NCI-H2171 (cell line): Measurements from ENCODE around the gene PGLYRP4.
"Not testable (repeated sequence)": the region's sequence is repeated elsewhere in the genome, so short reads cannot be mapped to it uniquely, and the experiment has no call there.

Experiments used
- DNase-seq: peaks from one replicate; lab custom pipeline; 2025; lab: John Stamatoyannopoulos, UW

Gene PGLYRP4

DNA sequence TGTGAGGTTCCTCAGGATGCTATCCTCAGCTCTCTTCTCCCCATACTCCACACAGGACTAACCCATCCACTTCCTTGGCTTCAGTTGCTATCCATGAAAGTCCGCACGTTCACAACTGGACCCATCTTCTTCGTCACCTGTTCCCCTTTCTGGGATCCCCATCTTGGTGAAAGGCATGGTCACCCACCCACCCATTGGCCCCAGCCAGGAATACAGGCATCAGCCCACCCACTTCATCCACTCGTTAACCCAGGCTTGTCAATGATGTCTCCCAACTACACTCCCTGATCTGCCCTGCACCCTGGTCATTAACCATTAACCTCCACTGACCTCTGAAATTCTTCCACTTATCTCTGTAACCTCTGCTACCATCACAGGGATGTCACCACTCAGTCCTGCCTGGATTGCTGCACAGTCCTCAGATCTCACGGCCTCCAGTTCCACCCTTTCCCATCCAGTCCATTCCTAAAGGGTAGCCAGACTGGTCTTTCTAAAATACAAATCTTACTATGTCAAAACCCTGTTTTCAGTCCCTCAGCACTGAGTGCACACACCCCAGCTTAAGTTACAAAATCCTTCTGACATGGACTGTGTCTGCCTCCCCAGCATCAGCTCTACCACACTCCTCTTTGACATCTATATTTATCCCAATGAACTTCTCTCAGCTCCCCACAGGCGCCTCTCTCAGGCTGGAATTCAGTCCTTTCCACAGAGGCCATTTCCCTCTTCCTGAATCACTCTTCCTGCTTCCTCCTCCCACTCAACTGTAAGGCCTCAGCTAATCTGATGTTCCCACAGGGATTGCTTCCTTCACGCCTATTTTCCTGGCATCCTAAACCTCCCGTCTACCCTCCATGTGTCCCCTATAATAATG, 10.4 kb downstream of the PGLYRP4 start:
- no peak for DNase-seq

GRCh38 chr1:153336650-153337049, 12.0 kb downstream of the PGLYRP4 start:
- no peak for DNase-seq

DNA sequence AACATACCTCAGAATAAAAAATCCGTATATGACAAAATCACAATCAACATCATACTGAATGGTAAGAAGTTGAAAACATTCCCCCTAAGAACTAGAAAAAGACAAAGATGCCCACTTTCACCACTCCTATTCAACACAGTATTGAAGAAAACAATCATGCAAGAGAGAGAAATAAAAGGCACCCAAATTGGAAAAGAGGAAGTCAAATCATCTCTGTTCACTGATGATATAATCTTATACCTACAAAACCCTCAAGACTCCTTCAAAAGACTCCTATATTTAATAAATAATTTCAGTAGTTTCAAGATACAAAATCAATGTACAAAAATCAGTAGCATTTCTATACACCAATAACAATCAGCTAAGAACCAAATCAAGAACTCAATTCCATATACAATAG, 14.7 kb downstream of the PGLYRP4 start:
- no peak for DNase-seq

- no peak for DNase-seq
These were observed 23.7 kb downstream of the PGLYRP4 start for GRCh38 chr1:153324912-153325311.

DNA sequence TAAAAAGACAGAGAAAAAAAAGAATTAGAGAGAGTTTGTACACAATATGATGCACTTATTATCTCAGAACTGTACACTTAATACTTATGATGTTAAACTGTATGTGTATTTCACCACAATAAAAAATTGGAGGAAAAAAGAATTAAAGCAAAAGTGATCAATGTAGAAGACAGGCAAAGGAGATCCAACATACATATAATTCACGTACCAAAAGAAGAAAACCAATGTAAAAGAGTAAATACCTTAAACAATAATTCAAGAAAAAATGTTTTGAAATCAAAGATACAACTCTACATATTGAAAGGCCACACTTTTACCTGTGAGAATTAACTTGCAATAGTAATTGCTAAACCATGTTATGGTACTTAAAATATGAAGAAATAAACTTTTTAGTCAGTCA, 26.1 kb downstream of the PGLYRP4 start:
- no peak for DNase-seq

- DNase-seq, result not testable (repeated sequence)
These were observed 30.5 kb downstream of the PGLYRP4 start for GRCh38 chr1:153318145-153318544.

GRCh38 chr1:153316013-153316412, 32.6 kb downstream of the PGLYRP4 start:
- not testable (repeated sequence) for DNase-seq

- DNase-seq, result not testable (repeated sequence)
These were observed 34.3 kb downstream of the PGLYRP4 start for GRCh38 chr1:153314388-153314787.

DNA sequence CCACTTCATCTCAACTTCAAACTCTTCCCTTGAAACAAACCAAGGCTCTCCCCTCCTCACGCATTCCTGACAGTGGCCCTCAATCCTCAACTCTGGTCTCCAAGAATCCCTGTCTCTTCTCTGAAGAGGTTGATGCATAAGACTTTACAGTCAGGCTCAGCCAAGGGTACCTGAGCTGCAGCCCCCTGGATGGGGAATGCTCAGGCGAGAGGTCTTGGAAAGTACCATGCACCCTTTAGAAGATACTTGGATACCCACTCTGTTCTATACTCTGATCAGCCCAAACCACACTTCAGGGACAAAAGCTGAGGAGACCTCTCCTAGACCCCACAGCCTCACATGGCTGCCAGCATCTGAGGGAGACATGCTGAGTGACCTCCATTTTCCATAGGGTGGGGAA, 35.4 kb downstream of the PGLYRP4 start:
- no peak for DNase-seq

- no peak for DNase-seq
These were observed 36.0 kb downstream of the PGLYRP4 start, which contains the start of gene PGLYRP3 for GRCh38 chr1:153312570-153313186. TSS of gene PGLYRP3 (minus strand) at chr1:153312952. CDS start at chr1:153310665, 2,287 bp downstream.

DNA sequence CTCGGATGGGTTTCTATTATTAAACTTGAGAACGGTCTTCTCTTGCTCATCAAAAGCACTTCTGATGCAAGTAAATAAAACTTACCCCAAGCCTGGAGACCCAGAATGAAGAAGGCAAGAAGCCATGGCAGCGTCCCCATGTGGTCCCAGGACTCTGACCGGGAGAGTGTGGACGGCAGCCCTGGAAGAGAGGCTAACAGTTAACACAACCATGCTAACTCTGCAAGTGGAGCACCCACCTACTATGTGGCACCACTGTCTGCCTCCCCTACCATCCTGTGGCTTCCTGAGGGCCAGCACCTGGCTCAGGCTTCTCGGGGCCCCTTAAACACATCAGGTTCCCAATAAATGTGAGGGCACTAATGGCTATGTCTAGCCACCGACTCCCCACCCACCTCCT, 38.1 kb downstream of the PGLYRP4 start:
- no peak for DNase-seq

DNA sequence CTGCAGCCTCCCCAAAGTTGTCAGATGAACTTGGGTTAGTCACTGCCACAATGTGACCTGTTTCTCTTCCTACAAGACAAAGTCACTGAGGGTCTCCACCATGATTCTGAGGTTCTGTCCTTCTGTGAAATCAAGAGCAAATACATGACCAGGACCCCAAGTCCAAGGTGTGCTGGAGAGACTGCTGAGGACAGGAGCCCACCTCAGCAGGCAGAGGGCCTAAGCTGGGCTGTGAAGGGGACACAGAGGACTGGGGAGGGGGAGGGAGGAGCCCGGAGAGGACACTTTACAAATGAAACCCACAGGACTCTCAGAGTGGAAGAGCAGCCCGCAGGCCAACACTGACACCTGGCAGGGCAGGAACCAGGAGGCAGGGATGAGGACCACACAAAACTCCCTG, 39.2 kb downstream of the PGLYRP4 start:
- DNase-seq, result no peak

DNA sequence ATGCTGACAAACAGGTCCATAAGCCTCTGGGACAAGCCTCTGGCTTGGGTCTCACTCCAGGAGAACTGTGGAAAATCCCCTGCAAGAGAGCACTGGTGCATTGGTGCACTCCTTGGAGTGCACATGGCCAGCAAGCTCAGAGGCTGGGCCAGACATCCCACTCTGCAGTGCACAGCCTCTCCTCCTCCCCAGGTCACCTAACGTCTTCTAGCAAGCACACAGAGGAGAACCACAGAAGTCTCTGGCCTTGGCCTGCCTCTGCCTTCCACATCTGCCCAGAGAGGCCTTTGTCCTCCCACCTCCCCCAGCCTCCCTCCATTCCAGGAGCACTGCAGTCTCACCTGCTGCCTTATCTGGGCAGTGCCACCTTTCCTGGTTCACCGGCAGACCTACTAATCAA, 40.1 kb downstream of the PGLYRP4 start:
- no peak for DNase-seq

DNA sequence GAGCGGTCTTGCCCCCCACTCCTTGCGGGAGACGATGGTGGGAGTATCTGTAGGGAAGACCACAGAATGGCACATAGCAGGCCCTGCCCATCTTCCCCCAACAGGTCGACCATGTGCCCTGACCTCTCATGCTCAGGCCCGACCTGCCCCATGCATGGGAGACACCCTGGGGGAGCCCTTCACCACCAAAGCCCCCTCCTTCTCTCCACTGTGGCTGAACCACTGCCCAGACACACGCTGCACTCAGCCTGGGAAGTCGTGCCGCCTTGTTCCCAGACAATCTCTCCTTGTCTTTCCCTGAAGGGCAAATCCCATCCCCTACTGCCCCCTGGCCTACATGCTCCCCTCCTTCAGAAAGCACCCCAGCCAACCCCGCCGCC, 41.4 kb downstream of the PGLYRP4 start:
- no peak for DNase-seq

DNA sequence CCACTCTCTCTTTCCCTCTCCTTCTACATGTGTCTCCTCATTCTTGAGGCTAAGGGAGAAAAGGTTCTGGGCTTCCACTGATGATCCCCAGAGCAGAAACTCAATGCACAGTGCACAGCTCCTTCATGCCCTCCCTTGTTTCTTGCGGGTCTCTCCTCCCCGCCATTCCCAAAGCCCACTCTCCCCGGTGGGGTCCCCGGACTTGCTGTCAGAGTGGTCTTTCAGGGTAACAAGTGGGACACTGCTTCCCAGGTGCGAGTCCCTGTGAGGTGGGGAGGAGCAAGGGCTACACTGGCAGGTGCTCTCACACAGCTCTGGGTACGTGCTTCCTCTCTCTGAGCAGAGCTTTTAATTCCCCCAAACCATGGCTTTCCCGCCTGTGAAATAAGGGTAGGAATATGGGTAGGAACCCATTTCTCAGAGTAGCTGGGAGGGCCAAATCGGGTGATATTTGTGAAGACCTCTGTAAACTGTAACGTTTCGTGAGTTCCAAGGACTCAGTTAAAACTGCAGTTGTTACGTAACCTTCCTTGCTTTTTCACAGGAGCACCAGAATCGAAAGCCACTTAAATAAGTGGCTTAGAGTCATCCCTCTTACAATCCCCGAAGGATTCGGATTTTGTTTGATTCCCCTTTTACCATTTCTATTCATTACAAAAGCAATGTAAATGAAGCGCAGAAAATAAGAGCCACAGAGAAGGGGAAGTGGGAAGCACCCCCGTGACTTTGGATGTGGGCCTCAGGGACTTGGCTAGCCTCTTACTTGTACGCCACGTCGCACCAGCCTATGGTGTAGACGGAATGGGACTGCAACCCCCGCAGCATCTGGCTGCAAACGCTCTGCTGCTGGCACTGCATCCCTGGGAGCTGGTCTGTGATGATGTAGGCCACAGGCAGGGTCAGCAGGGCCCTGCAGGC, 42.1 kb downstream of the PGLYRP4 start:
- no peak for DNase-seq

- DNase-seq, result no peak
These were observed 43.0 kb downstream of the PGLYRP4 start for GRCh38 chr1:153305682-153306081.

DNA sequence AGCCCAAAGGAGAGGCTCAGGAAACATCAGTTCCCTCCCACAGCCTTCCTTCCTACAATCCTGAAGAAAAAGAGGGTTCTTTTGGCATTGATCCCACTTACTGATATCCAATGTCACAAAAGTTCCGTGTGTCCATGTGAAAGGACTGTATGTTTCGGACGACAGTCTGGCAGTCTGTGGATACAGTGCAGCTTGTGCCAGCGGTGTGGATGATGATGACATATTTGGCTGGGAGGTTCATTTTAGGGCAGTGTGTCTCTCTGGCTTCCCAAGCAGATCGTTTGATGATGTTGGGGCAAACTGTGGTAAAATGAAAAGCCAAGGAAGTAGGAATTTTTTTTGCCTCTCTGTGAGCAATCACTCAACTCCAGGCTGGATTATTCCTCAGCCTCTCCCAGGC, 46.3 kb downstream of the PGLYRP4 start:
- no peak for DNase-seq

DNA sequence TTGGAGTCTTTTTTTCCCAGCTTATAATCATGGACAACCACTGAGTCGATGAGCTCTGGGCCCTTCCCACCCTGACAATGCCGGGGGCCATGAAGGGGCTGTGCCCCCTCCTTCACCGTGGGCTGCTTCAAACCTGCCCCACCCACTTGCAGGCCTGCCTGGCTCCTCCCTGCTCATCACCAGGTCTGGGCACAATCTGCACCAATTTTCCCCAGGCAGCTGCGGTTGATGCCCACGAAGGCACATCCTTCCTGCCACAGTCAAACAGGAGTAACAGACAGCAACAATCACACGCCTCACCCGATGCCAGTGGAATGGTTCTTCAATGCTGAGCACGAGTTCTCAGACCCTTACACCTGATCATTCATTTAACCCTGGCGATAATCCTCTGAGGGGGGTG, 54.8 kb downstream of the PGLYRP4 start:
- DNase-seq, result no peak

GRCh38 chr1:153293480-153293775, 55.2 kb downstream of the PGLYRP4 start:
- no peak for DNase-seq

DNA sequence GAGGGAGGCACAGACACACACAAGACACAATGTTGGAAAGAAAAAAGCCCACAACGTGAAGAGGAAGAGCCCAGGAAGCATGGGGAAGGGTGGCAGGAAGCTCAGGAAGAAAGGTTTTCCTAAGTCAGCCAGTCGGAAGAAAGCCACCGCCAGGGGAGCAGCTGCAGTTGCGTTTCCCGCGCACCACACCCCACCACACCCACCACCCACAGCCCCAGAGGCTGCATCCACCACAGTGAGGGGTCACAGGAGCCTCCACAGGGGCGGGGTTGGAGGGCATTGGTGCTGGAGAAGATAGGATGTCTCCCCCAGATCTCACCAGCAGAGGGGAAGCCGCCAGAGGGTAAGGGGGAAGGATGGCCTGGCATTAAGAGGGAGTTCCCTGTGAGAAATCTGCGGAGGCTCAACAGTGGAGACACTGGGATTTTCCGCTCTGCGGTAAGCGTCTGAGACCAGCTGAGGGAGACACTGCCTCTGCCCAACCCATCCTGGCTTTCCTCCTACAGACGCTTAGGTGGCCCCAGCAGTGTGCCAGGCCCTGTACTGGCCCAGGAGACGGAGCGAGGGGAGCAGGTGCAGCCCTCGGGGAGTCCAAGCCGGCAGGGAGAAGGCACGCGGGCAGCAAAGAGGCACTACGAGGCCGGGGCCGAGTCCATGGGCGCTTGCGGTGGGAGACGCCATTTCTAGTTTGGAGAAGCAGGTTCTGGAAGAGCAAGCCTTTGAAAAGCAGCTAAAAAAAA, 55.7 kb downstream of the PGLYRP4 start:
- DNase-seq, result no peak

DNA sequence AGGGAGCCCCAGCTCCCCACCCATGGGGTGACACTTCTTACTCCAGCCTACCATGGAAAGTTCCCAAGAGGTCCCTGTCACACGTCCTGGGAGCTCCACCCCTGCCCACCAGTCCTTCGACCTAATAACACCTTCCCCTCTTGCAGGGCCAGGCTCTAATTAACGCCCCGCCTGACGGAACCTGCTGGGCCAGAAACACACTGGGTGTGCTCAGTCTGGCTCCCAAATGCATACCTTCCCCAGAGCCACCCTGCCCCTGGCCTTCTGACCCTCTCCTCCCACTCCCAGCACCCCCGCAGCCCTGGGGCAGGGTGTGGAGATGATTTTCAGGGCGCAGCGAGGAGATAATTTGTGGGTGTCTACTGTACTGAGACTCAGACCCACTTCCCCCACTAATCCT, 56.5 kb downstream of the PGLYRP4 start:
- DNase-seq, result no peak

GRCh38 chr1:153291514-153291913, 57.1 kb downstream of the PGLYRP4 start:
- DNase-seq, result no peak
